GM23338 (cell line): Measurements from ENCODE around the gene TEX36. TPM values are rescaled to one million over a fixed set of nuclear protein-coding genes. Genes with fewer than 3 reads are reported as not detected.

Experiments
- ATAC-seq: fragments of 200-7000 bp; cut with Tn5 transposase; 3 replicates; pipeline ENCODE4 v1.9.1; 2020
- DNase-seq: peaks from one replicate; pipeline ENCODE4 v3.0.0-alpha.2; 2015; ENCODE audit warnings: low spot score
- H2AFZ ChIP-seq: fragments of 200-600 bp; sonication (generic); 2 replicates; pipeline ENCODE4 v1.8.0; 2016; ENCODE audit warnings: antibody characterized with exemption, mild to moderate bottlenecking, moderate library complexity
- H3F3A ChIP-seq: fragments of 200-600 bp; sonication (generic); replicated peaks from 2 replicates; pipeline ENCODE4 v1.8.0; 2017; ENCODE audit warnings: antibody characterized with exemption, mixed run types, low read depth
- H3K27ac ChIP-seq: fragments of 200-600 bp; sonication (generic); 2 replicates; pipeline ENCODE4 v1.6.1; 2016; ENCODE audit warnings: low read depth
- H3K27me3 ChIP-seq: fragments of 200-600 bp; sonication (generic); 2 replicates; pipeline ENCODE4 v1.8.0; 2016; ENCODE audit warnings: mild to moderate bottlenecking, mixed run types, moderate library complexity; ENCODE audit not compliant: insufficient read depth
- H3K36me3 ChIP-seq: fragments of 200-600 bp; sonication (generic); 2 replicates; pipeline ENCODE4 v1.8.0; 2016; ENCODE audit warnings: mild to moderate bottlenecking; ENCODE audit not compliant: insufficient read depth
- H3K4me1 ChIP-seq: fragments of 200-600 bp; sonication (generic); 2 replicates; pipeline ENCODE4 v1.8.0; 2016; ENCODE audit warnings: mild to moderate bottlenecking, moderate library complexity; ENCODE audit not compliant: insufficient read depth
- H3K4me2 ChIP-seq: fragments of 200-600 bp; sonication (generic); 2 replicates; pipeline ENCODE4 v1.7.1; 2017; ENCODE audit warnings: mixed run types
- H3K4me3 ChIP-seq: fragments of 200-600 bp; sonication (generic); 2 replicates; pipeline ENCODE4 v1.6.1; 2016; ENCODE audit warnings: mixed run types
- H3K79me2 ChIP-seq: fragments of 200-600 bp; sonication (generic); replicated peaks from 2 replicates; pipeline ENCODE4 v1.8.0; 2017; ENCODE audit warnings: mild to moderate bottlenecking; ENCODE audit not compliant: insufficient read depth
- H3K9me2 ChIP-seq: fragments of 200-600 bp; sonication (generic); 2 replicates; pipeline ENCODE4 v1.8.0; 2017; ENCODE audit not compliant: insufficient read depth
- H4K20me1 ChIP-seq: fragments of 200-600 bp; sonication (generic); replicated peaks from 2 replicates; pipeline ENCODE4 v1.8.0; 2017; ENCODE audit warnings: mild to moderate bottlenecking; ENCODE audit not compliant: insufficient read depth
- H3K27ac Mint-ChIP-seq: 2 replicates; pipeline ENCODE4 v1.8.0; 2020; ENCODE audit warnings: inconsistent platforms, mild to moderate bottlenecking, moderate library complexity, mixed read lengths
- H3K27me3 Mint-ChIP-seq: 3 replicates; pipeline ENCODE4 v1.8.0; 2022; ENCODE audit warnings: low read depth, mild to moderate bottlenecking, moderate library complexity, mixed read lengths, inconsistent platforms; ENCODE audit not compliant: insufficient read depth, poor library complexity
- H3K36me3 Mint-ChIP-seq: 3 replicates; pipeline ENCODE4 v1.8.0; 2021; ENCODE audit warnings: low read depth, mild to moderate bottlenecking, inconsistent platforms, moderate library complexity, mixed read lengths
- H3K4me1 Mint-ChIP-seq: 3 replicates; pipeline ENCODE4 v1.8.0; 2020; ENCODE audit warnings: mild to moderate bottlenecking, inconsistent platforms, mixed read lengths
- H3K4me3 Mint-ChIP-seq: 3 replicates; pipeline ENCODE4 v1.8.0; 2021; ENCODE audit warnings: moderate library complexity, mild to moderate bottlenecking, inconsistent platforms, mixed read lengths
- H3K9me3 Mint-ChIP-seq: 3 replicates; pipeline ENCODE4 v1.8.0; 2020; ENCODE audit warnings: moderate library complexity, mild to moderate bottlenecking, inconsistent platforms, mixed read lengths
- CTCF ChIP-seq, 2 experiments: fragments of 200-600 bp in 1 of 2; sonication (generic) in 1 of 2; conservative IDR thresholded peaks; 2 replicates each; pipeline versions ENCODE4 v1.5.1 to v1.6.1; 2016 to 2017; ENCODE audit warnings: antibody characterized with exemption in 2 of 2, low read depth in 2 of 2, mild to moderate bottlenecking in 2 of 2, moderate library complexity in 1 of 2
- EZH2 ChIP-seq: fragments of 200-600 bp; sonication (generic); IDR thresholded peaks from one replicate; pipeline ENCODE4 v1.8.0; 2017; ENCODE audit warnings: antibody characterized with exemption, mild to moderate bottlenecking, low read depth; ENCODE audit not compliant: unreplicated experiment
- JUNB ChIP-seq: IDR thresholded peaks from one replicate; pipeline ENCODE4 v1.6.1; 2016; ENCODE audit warnings: antibody characterized with exemption; ENCODE audit not compliant: unreplicated experiment
- NANOG ChIP-seq: IDR thresholded peaks from 2 replicates; pipeline ENCODE4 v1.6.1; 2016; ENCODE audit warnings: antibody characterized with exemption, borderline replicate concordance
- REST ChIP-seq: IDR thresholded peaks from one replicate; pipeline ENCODE4 v1.6.1; 2018; ENCODE audit warnings: antibody characterized with exemption; ENCODE audit not compliant: unreplicated experiment
- STAT1 ChIP-seq: IDR thresholded peaks from one replicate; pipeline ENCODE4 v1.6.1; 2016; ENCODE audit warnings: antibody characterized with exemption; ENCODE audit not compliant: unreplicated experiment
- ZNF331 ChIP-seq: fragments of 250-450 bp; sonication (Bioruptor Pico); IDR thresholded peaks from 2 replicates; pipeline ENCODE4 v1.5.0; 2020; ENCODE audit warnings: low read depth, mild to moderate bottlenecking, moderate library complexity
- ZNF462 ChIP-seq: fragments of 250-450 bp; sonication (Bioruptor Pico); IDR thresholded peaks from 2 replicates; pipeline ENCODE4 v1.5.0; 2020; ENCODE audit warnings: mild to moderate bottlenecking, moderate library complexity
- polyA plus RNA-seq: library from polyadenylated mRNA; unstranded; fragments of >200 nt; fragmentation: Nextera tagmentation; extraction: Ambion mirVana; gene quantifications from 2 replicates; pipeline ENCODE4 v1.2.1, GENCODE V29; 2016
- total RNA-seq: library from RNA; depleted of rRNA; stranded (reverse); fragments of >200 nt; shearing (Covaris generic); gene quantifications from 2 replicates; pipeline ENCODE4 v1.2.3, GENCODE V29; 2014

TEX36 gene
- total and polyA plus RNA-seq, 2 experiments from 2014 or later = not detected

- no peak for TF ChIP-seq ZNF462 (CRISPR knock-in tag)
- TF ChIP-seq REST = no peak
- TF ChIP-seq STAT1 = no peak
- no peak for TF ChIP-seq ZNF331 (CRISPR knock-in tag)
- no peak for TF ChIP-seq EZH2
- TF ChIP-seq JUNB = no peak
Observed at GRCh38 chr10:125641398-125641797, 41.6 kb downstream of the TEX36 start (continued).

- Histone ChIP-seq H3K4me2 (no peak overlapping the region), H3F3A (no peaks in the 10 kb centered on the region), H3K9me2 (no peaks in the 10 kb centered on the region), H3K4me3 (no peak overlapping the region), H3K27ac (no peak overlapping the region), H3K27me3 (no peaks in the 10 kb centered on the region), H3K79me2 (no peaks in the 10 kb centered on the region), H3K36me3 (no peaks in the 10 kb centered on the region), H3K4me1 (no peaks in the 10 kb centered on the region), H4K20me1 (no peaks in the 10 kb centered on the region), H2AFZ (peak overlapping the region; percentile 8; the same call in 1 of the 2 replicates)
- H3K9me3 Mint-ChIP-seq = peaks cover 7% of the 10 kb centered on the region
- peaks cover 15% of the 10 kb centered on the region for H3K27me3 Mint-ChIP-seq
- peaks cover 14% of the 10 kb centered on the region for H3K4me1 Mint-ChIP-seq
- no peaks in the 10 kb centered on the region for H3K36me3 Mint-ChIP-seq
- ATAC-seq (no peak; the same call in 2 of the 3 replicates), DNase-seq (no peak)
- no peak overlapping the region for H3K27ac Mint-ChIP-seq
- TF ChIP-seq CTCF (conservative IDR thresholded peaks at IDR 0.05; ENCODE audit: low read depth in 2 of 2) (peak in 1 of 2 experiments; percentile 36; a peak in 2 of 4 replicates), NANOG (no peak)
- no peak overlapping the region for H3K4me3 Mint-ChIP-seq
Observed at GRCh38 chr10:125640653-125641052, 42.3 kb downstream of the TEX36 start.
